Measurements from ENCODE around the gene HSD3B7.

HSD3B7 gene

GRCh38 chr16:30991052-30991451 lies 6.0 kb downstream of the HSD3B7 start:
- Histone ChIP-seq H3K27me3 (ENCODE audit: insufficient read depth, poor library complexity, severe bottlenecking) (no peaks in the 10 kb centered on the region), H3K27ac (replicated peaks) (no peak overlapping the region), H3K4me3 (replicated peaks; ENCODE audit: insufficient read depth, low read length) (no peak overlapping the region)
- DNase-seq (ENCODE audit: low read depth in 1 of 2, low spot score in 1 of 2) = no peak
- no peak for TF ChIP-seq REST (IDR thresholded peaks at IDR 0.05; ENCODE audit: insufficient replicate concordance, low read depth)
- TF ChIP-seq, protein P1, sequence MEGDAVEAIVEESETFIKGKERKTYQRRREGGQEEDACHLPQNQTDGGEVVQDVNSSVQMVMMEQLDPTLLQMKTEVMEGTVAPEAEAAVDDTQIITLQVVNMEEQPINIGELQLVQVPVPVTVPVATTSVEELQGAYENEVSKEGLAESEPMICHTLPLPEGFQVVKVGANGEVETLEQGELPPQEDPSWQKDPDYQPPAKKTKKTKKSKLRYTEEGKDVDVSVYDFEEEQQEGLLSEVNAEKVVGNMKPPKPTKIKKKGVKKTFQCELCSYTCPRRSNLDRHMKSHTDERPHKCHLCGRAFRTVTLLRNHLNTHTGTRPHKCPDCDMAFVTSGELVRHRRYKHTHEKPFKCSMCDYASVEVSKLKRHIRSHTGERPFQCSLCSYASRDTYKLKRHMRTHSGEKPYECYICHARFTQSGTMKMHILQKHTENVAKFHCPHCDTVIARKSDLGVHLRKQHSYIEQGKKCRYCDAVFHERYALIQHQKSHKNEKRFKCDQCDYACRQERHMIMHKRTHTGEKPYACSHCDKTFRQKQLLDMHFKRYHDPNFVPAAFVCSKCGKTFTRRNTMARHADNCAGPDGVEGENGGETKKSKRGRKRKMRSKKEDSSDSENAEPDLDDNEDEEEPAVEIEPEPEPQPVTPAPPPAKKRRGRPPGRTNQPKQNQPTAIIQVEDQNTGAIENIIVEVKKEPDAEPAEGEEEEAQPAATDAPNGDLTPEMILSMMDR (IDR thresholded peaks at IDR 0.05; ENCODE audit: insufficient read depth, low read length) = no peak
- no peak for TF ChIP-seq GABPA (IDR thresholded peaks at IDR 0.05; ENCODE audit: low read depth)
- no peak for TF ChIP-seq SPI1 (IDR thresholded peaks at IDR 0.05; ENCODE audit: borderline replicate concordance, low read depth)
- TF ChIP-seq POLR2AphosphoS5 (IDR thresholded peaks at IDR 0.05; ENCODE audit: low read depth) = no peak

GRCh38 chr16:30992276-30992780 lies 7.3 kb downstream of the HSD3B7 start:
- Histone ChIP-seq H3K4me3 (replicated peaks; ENCODE audit: insufficient read depth, low read length) (no peak overlapping the region), H3K27ac (replicated peaks) (peak overlapping the region; percentile 78), H3K27me3 (ENCODE audit: insufficient read depth, poor library complexity, severe bottlenecking) (no peaks in the 10 kb centered on the region)
- DNase-seq (ENCODE audit: low read depth in 1 of 2, low spot score in 1 of 2) = peak in 1 of 2 experiments; percentile 23
- TF ChIP-seq SPI1 (IDR thresholded peaks at IDR 0.05; ENCODE audit: borderline replicate concordance, low read depth) (no peak), POLR2AphosphoS5 (IDR thresholded peaks at IDR 0.05; ENCODE audit: low read depth) (no peak), REST (IDR thresholded peaks at IDR 0.05; ENCODE audit: insufficient replicate concordance, low read depth) (no peak), GABPA (IDR thresholded peaks at IDR 0.05; ENCODE audit: low read depth) (no peak)
- TF ChIP-seq, protein P1 (IDR thresholded peaks at IDR 0.05; ENCODE audit: insufficient read depth, low read length) = no peak

- no peaks in the 10 kb centered on the region for H3K27me3 ChIP-seq (ENCODE audit: insufficient read depth, poor library complexity, severe bottlenecking)
- DNase-seq (ENCODE audit: low read depth in 1 of 2, low spot score in 1 of 2) = peak in 1 of 2 experiments; percentile 62
- TF ChIP-seq POLR2AphosphoS5 (IDR thresholded peaks at IDR 0.05; ENCODE audit: low read depth) (no peak), REST (IDR thresholded peaks at IDR 0.05; ENCODE audit: insufficient replicate concordance, low read depth) (no peak), GABPA (IDR thresholded peaks at IDR 0.05; ENCODE audit: low read depth) (no peak), SPI1 (IDR thresholded peaks at IDR 0.05; ENCODE audit: borderline replicate concordance, low read depth) (peak; percentile 58; the same call in 1 of the 2 replicates)
- TF ChIP-seq, protein P1 (IDR thresholded peaks at IDR 0.05; ENCODE audit: insufficient read depth, low read length) = no peak
- peak overlapping the region; percentile 78 for H3K27ac ChIP-seq (replicated peaks)
- H3K4me3 ChIP-seq (replicated peaks; ENCODE audit: insufficient read depth, low read length) = no peak overlapping the region
Observed at GRCh38 chr16:30992931-30993816, 8.2 kb downstream of the HSD3B7 start.

All from HL-60 (cell line).